ENCODE measurements around the gene MTMR11.

DNA sequence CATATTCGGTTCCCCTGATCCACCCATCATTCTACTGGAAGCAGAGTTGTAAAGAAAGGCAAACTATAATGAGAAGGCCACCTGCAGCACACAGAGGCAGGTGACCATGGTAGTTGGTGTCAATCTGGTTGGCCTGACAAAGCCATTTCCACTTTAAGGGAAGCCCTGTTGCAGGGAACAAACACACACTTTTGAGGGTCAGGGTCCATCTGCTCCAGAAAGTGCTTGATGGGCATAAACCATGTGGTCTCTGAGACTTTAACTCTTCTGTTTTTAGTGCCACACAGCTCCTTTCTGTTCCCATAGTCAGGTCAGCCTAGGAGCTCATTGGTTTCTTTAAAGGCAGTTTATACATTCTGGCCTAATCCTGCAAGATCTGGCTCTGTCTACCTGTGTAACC is 54.8 kb downstream of the MTMR11 start:
- TF ChIP-seq, protein P1, sequence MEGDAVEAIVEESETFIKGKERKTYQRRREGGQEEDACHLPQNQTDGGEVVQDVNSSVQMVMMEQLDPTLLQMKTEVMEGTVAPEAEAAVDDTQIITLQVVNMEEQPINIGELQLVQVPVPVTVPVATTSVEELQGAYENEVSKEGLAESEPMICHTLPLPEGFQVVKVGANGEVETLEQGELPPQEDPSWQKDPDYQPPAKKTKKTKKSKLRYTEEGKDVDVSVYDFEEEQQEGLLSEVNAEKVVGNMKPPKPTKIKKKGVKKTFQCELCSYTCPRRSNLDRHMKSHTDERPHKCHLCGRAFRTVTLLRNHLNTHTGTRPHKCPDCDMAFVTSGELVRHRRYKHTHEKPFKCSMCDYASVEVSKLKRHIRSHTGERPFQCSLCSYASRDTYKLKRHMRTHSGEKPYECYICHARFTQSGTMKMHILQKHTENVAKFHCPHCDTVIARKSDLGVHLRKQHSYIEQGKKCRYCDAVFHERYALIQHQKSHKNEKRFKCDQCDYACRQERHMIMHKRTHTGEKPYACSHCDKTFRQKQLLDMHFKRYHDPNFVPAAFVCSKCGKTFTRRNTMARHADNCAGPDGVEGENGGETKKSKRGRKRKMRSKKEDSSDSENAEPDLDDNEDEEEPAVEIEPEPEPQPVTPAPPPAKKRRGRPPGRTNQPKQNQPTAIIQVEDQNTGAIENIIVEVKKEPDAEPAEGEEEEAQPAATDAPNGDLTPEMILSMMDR (conservative IDR thresholded peaks at IDR 0.05 in 1 of 2, IDR thresholded peaks at IDR 0.05 in 1 of 2; ENCODE audit: low read depth in 1 of 2, low read length in 2 of 2), result no peak
- no peak for TF ChIP-seq EZH2 (IDR thresholded peaks at IDR 0.05; ENCODE audit: low read length, missing control alignments)
